Stomach (tissue), 19 donors: ENCODE results near the gene APEX2. TPM values are rescaled to one million over a fixed set of nuclear protein-coding genes. Genes with fewer than 3 reads are reported as not detected.

ENCODE experiments used
- DNase-seq, 2 donors: peaks; one replicate each; pipeline versions ENCODE4 v3.0.0 to v3.0.0-alpha.2; 2013 to 2019
- H3K27ac ChIP-seq, 5 donors: fragments of 200-600 bp in 4 of 5; sonication (generic) in 4 of 5; one replicate each; pipeline ENCODE4 v1.5.1; 2013 to 2019; ENCODE audit warnings: mild to moderate bottlenecking in 1 of 5, moderate library complexity in 1 of 5
- H3K27me3 ChIP-seq, 3 donors: fragments of 200-600 bp; sonication (generic); one replicate each; pipeline ENCODE4 v1.5.1; 2017 to 2019; ENCODE audit warnings: mixed run types in 1 of 3
- H3K36me3 ChIP-seq, 4 donors: fragments of 200-600 bp; sonication (generic); 1 replicate in 3 of 4; 2 replicates in 1 of 4; pipeline ENCODE4 v1.5.1; 2016 to 2019
- H3K4me1 ChIP-seq, 4 donors: fragments of 200-600 bp; sonication (generic); one replicate each; pipeline ENCODE4 v1.5.1; 2016 to 2019
- H3K4me3 ChIP-seq, 4 donors: fragments of 200-600 bp; sonication (generic) in 3 of 4; one replicate each; pipeline ENCODE4 v1.5.1; 2016 to 2019; ENCODE audit warnings: mild to moderate bottlenecking in 1 of 4
- H3K9me3 ChIP-seq, 4 donors: fragments of 200-600 bp; sonication (generic); one replicate each; pipeline ENCODE4 v1.5.1; 2016 to 2019
- CTCF ChIP-seq, 7 experiments: fragments of 450-650 bp in 4 of 7; fragments of 200-600 bp in 3 of 7; sonication (generic) in 3 of 7; IDR thresholded peaks; one replicate each; pipeline ENCODE4 v1.5.1; 2016 to 2019; ENCODE audit warnings: antibody characterized with exemption in 7 of 7, control low read depth in 2 of 7, mild to moderate bottlenecking in 1 of 7
- EP300 ChIP-seq: sonication (generic); formaldehyde crosslinking; IDR thresholded peaks from one replicate; pipeline ENCODE4 v1.6.1; 2017; ENCODE audit warnings: antibody characterized with exemption
- POLR2A ChIP-seq, 4 donors: fragments of 450-650 bp; IDR thresholded peaks; one replicate each; pipeline ENCODE4 v1.6.1; 2016; ENCODE audit warnings: antibody characterized with exemption in 4 of 4, control low read depth in 2 of 4, mild to moderate bottlenecking in 1 of 4, moderate library complexity in 1 of 4
- POLR2AphosphoS5 ChIP-seq, 3 donors: sonication (generic); formaldehyde crosslinking; IDR thresholded peaks; one replicate each; pipeline ENCODE4 v1.6.1; 2016; ENCODE audit warnings: antibody characterized with exemption in 3 of 3
- WGBS, 5 donors: extraction: QIAGEN DNeasy Blood & Tissue Kit in 3 of 5; methylation state at CpG; one replicate each; pipeline versions ENCODE4 v1.1.5 to v1.1.7; 2013 to 2018; 5-methylcytosine and 5-hydroxymethylcytosine counted together
- intact Hi-C: fragments of 100-400 bp; cut with DNase I; formaldehyde crosslinking; loops from one replicate; pipeline ENCODE4 v1.15.1; 2023; ENCODE audit warnings: low total_unique reads
- long read RNA-seq, 10 donors: transcript quantifications; one replicate each; lab custom pipeline, GENCODE V29; 2026
- polyA plus RNA-seq, 3 donors: library from polyadenylated mRNA; stranded (reverse); fragments of 200-250 nt; gene quantifications; one replicate each; pipeline ENCODE4 v1.2.3, GENCODE V29; 2013
- total RNA-seq, 5 donors: library from RNA; depleted of rRNA; stranded (reverse); fragments of >200 nt; gene quantifications; one replicate each; pipeline versions ENCODE4 v1.1.0 to v1.2.3, GENCODE V29; 2014 to 2016
- donor health status: healthy with polysubstance abuse.
- donor health status: Bipolar disorder and iron deficiency.
- donor health status: healthy.

Gene APEX2, protein sequence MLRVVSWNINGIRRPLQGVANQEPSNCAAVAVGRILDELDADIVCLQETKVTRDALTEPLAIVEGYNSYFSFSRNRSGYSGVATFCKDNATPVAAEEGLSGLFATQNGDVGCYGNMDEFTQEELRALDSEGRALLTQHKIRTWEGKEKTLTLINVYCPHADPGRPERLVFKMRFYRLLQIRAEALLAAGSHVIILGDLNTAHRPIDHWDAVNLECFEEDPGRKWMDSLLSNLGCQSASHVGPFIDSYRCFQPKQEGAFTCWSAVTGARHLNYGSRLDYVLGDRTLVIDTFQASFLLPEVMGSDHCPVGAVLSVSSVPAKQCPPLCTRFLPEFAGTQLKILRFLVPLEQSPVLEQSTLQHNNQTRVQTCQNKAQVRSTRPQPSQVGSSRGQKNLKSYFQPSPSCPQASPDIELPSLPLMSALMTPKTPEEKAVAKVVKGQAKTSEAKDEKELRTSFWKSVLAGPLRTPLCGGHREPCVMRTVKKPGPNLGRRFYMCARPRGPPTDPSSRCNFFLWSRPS
- 1 to 10 TPM in 4 of 5 donors, under 1 TPM in 1; 0.29 to 8.5 (median 7.5) TPM for total RNA-seq
- 10 to 100 TPM in 1 of 3 donors, 1 to 10 TPM in 2; 8.3 to 11.2 (median 8.4) TPM for polyA plus RNA-seq
- long read RNA-seq, donor 1, partial matches to known transcripts = 0 of 2 reads
- long read RNA-seq, donor 1, other reads (novel, unspliced or antisense) = 0 of 2 reads
- long read RNA-seq, donor 2, partial matches to known transcripts = 0 of 5 reads
- long read RNA-seq, donor 2, other reads (novel, unspliced or antisense) = 0 of 5 reads
- long read RNA-seq, donor 3, partial matches to known transcripts = 0 of 1 reads
- long read RNA-seq, donor 3, other reads (novel, unspliced or antisense) = 0 of 1 reads
- long read RNA-seq, donor 4 = 0 reads
- long read RNA-seq, donor 5, partial matches to known transcripts = 0 of 3 reads
- long read RNA-seq, donor 5, other reads (novel, unspliced or antisense) = 0 of 3 reads
- long read RNA-seq, donor 6, transcript APEX2-201 (6 exons, 3,245 nt) = major isoform, 6 of 6 reads
- long read RNA-seq, donor 6, partial matches to known transcripts = 0 of 6 reads
- long read RNA-seq, donor 6, other reads (novel, unspliced or antisense) = 0 of 6 reads
- long read RNA-seq, donor 7, transcript APEX2-201 (6 exons, 3,245 nt) = major isoform, 11 of 11 reads
- long read RNA-seq, donor 7, partial matches to known transcripts = 0 of 11 reads
- long read RNA-seq, donor 7, other reads (novel, unspliced or antisense) = 0 of 11 reads
- long read RNA-seq, donor 8, transcript APEX2-201 (6 exons, 3,245 nt) = major isoform, 5 of 5 reads
- long read RNA-seq, donor 8, partial matches to known transcripts = 0 of 5 reads
- long read RNA-seq, donor 8, other reads (novel, unspliced or antisense) = 0 of 5 reads
- long read RNA-seq, donor 9, partial matches to known transcripts = 0 of 2 reads
- long read RNA-seq, donor 9, other reads (novel, unspliced or antisense) = 0 of 2 reads
- long read RNA-seq, donor 10, partial matches to known transcripts = 0 of 1 reads
- long read RNA-seq, donor 10, other reads (novel, unspliced or antisense) = 0 of 1 reads

- intact Hi-C loops = loop anchor here (5.0 kb wide), 1 partner anchor 203 kb away; the partner anchor contains the start of gene ITIH6
- H3K27me3 ChIP-seq = no peaks in the 10 kb centered on the region
- peaks cover 0 to 11% (median 4%) of the 10 kb centered on the region in 4 donors for H3K4me1 ChIP-seq
- H3K36me3 ChIP-seq = peaks cover 0 to 31% (median 29%) of the 10 kb centered on the region in 4 donors
- H3K27ac ChIP-seq = peak within 1 kb of the TSS; percentile 79 to 92 (median 89)
- TF ChIP-seq POLR2A (IDR thresholded peaks at IDR 0.05) (peak in 2 of 4 donors; percentile 22 to 31), CTCF (IDR thresholded peaks at IDR 0.05) (no peak), POLR2AphosphoS5 (IDR thresholded peaks at IDR 0.05) (peak; percentile 76 to 88 (median 87)), EP300 (no peak)
- WGBS, 5 donors = 0 to 35% (median 14%) methylated on average over 25 to 55 of the region's 55 CpGs
- DNase-seq = peak; percentile 89 to 97
- no peaks in the 10 kb centered on the region for H3K9me3 ChIP-seq
- H3K4me3 ChIP-seq = peak within 1 kb of the TSS; percentile 51 to 58 (median 54)
These were observed at the start of gene APEX2 for GRCh38 chrX:54999717-55000598. Gene APEX2, plus strand, starts transcription at chrX:55000363. Its CDS starts 60 bp downstream, at chrX:55000423.

- no peak overlapping the region for H3K27ac ChIP-seq
- 53 to 75% (median 70%) methylated on average over 2 to 8 of the region's 8 CpGs for WGBS, 5 donors
- intact Hi-C loops = no loop called here
- no peaks in the 10 kb centered on the region for H3K36me3 ChIP-seq
- no peaks in the 10 kb centered on the region for H3K9me3 ChIP-seq
- no peak overlapping the region for H3K4me3 ChIP-seq
- no peak for DNase-seq
- TF ChIP-seq CTCF (IDR thresholded peaks at IDR 0.05) (no peak), POLR2A (IDR thresholded peaks at IDR 0.05) (no peak)
- no peaks in the 10 kb centered on the region for H3K27me3 ChIP-seq
- no peaks in the 10 kb centered on the region for H3K4me1 ChIP-seq
These were observed 49.3 kb upstream of the APEX2 start for GRCh38 chrX:54950730-54951375.

DNA sequence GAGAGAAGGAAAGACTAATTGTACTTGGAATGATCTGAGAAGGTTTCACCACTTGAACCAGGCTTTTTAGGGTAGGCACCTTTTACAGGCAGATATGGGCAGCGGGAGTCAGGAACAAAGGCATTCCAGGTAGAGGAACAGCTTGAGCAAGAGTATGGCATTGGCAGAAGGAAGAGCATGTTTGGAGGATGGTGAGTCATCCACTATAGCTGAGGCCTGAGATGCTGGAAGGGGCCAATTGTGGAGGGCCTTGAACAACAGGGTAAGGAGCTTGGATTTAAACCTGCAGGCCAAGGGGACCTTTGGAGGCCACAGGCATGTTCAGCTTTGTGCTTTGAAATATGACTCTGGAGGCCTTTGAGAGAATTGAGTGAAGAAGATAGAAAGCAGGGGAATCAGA lies 38.4 kb upstream of the APEX2 start:
- H3K36me3 ChIP-seq = no peaks in the 10 kb centered on the region
- intact Hi-C loops = no loop called here
- no peaks in the 10 kb centered on the region for H3K4me1 ChIP-seq
- no peaks in the 10 kb centered on the region for H3K27me3 ChIP-seq
- no peak overlapping the region for H3K4me3 ChIP-seq
- H3K9me3 ChIP-seq = no peaks in the 10 kb centered on the region
- no peak for DNase-seq
- no peak overlapping the region for H3K27ac ChIP-seq
- TF ChIP-seq EP300 = no peak
- WGBS, 5 donors = 67 to 100% (median 85%) methylated on average over 1 of the region's 1 CpG
